Measurements from ENCODE around the gene CLCN4. TPM values are rescaled to one million over a fixed set of nuclear protein-coding genes. Genes with fewer than 3 reads are reported as not detected.

The CLCN4 gene
- total RNA-seq, 3 donors from 2014 or later: 2.9 to 4.7 (median 3.7) TPM

DNA sequence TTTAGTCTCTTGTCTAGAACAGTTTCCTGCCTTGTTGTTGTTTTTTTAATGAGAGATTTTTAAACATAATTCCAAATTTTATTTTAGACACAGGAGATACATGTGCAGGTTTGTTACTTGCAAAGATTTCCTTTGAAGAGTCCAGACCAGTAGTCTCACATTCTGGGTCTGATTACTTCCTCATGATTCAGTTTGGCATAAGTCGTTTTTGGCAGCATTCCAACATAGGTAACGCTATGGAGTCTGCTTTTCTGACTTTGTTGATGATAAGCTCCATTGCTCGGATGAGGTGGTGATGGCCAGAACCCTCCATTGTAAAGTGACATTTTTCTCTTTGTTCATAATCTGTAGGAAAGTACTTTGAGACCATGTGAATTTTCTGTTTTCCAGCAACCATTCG is 74.7 kb downstream of the CLCN4 start:
- H3K9me3 ChIP-seq: no peaks in the 10 kb centered on the region
- no peaks in the 10 kb centered on the region for H3K36me3 ChIP-seq
- peaks cover 0 to 30% of the 10 kb centered on the region in 2 donors for H3K27me3 ChIP-seq
- no peak for DNase-seq (ENCODE audit: low spot score in 2 of 2)
- intact Hi-C loops (cut with DNase I; ENCODE audit: low total_unique reads): no loop called here
- H3K27ac ChIP-seq: no peak overlapping the region
- TF ChIP-seq, protein P1, sequence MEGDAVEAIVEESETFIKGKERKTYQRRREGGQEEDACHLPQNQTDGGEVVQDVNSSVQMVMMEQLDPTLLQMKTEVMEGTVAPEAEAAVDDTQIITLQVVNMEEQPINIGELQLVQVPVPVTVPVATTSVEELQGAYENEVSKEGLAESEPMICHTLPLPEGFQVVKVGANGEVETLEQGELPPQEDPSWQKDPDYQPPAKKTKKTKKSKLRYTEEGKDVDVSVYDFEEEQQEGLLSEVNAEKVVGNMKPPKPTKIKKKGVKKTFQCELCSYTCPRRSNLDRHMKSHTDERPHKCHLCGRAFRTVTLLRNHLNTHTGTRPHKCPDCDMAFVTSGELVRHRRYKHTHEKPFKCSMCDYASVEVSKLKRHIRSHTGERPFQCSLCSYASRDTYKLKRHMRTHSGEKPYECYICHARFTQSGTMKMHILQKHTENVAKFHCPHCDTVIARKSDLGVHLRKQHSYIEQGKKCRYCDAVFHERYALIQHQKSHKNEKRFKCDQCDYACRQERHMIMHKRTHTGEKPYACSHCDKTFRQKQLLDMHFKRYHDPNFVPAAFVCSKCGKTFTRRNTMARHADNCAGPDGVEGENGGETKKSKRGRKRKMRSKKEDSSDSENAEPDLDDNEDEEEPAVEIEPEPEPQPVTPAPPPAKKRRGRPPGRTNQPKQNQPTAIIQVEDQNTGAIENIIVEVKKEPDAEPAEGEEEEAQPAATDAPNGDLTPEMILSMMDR (IDR thresholded peaks at IDR 0.05): no peak
- TF ChIP-seq POLR2AphosphoS5 (IDR thresholded peaks at IDR 0.05) (no peak), POLR2A (IDR thresholded peaks at IDR 0.05) (no peak)
- no peak overlapping the region for H3K4me3 ChIP-seq
- H3K4me1 ChIP-seq: no peaks in the 10 kb centered on the region

DNA sequence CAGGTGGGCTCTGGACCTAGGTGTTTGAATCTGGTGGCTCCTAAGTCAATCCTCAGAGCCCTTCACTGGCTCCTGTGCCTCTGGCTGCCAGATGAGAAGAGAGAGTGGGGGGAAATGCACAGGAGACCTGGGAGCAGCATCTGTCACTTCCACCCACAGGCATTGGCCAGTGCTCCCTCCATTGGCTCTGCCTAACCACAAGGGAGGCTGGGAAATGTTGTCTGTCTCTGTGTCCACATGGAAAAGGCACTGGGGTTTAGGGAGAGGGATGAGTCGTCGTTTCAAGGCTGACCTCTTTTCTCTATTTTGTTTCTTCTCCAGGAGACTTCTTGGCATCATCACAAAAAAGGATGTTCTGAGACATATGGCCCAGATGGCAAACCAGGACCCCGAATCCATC is 76.4 kb downstream of the CLCN4 start:
- DNase-seq (ENCODE audit: low spot score in 2 of 2): no peak
- Histone ChIP-seq H3K27ac (peak overlapping the region in 1 of 2 donors; percentile 32), H3K27me3 (peaks cover 0 to 39% of the 10 kb centered on the region in 2 donors), H3K9me3 (no peaks in the 10 kb centered on the region), H3K36me3 (no peaks in the 10 kb centered on the region), H3K4me1 (no peaks in the 10 kb centered on the region), H3K4me3 (no peak overlapping the region)
- TF ChIP-seq POLR2A (IDR thresholded peaks at IDR 0.05): no peak
- no peak for TF ChIP-seq POLR2AphosphoS5 (IDR thresholded peaks at IDR 0.05)
- TF ChIP-seq, protein P1 (IDR thresholded peaks at IDR 0.05): no peak
- intact Hi-C loops (cut with DNase I; ENCODE audit: low total_unique reads): no loop called here

DNA sequence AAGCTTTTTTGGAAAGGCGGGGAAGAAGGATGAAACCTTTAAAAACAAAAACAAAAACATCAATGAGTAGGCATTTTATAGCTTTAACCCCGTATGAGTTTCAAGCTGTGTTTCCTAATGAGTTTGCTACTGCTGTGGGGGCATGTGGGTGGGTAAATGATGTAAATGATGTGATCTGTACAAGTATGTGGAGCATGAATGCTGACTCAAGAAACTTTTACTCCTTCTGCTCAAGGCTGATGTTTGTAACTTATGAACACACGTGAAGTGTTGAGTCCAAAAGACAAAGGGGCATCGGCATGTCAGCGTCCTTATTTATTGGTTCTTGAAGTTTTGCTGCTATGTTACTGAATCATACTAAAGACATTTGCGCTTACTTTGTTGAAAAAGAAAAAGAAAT is 76.9 kb downstream of the CLCN4 start:
- Histone ChIP-seq H3K36me3 (no peaks in the 10 kb centered on the region), H3K9me3 (no peaks in the 10 kb centered on the region), H3K4me1 (no peaks in the 10 kb centered on the region), H3K27ac (no peak overlapping the region), H3K4me3 (no peak overlapping the region), H3K27me3 (peaks cover 0 to 39% of the 10 kb centered on the region in 2 donors)
- TF ChIP-seq, protein P1 (IDR thresholded peaks at IDR 0.05): no peak
- no peak for TF ChIP-seq POLR2AphosphoS5 (IDR thresholded peaks at IDR 0.05)
- no peak for TF ChIP-seq POLR2A (IDR thresholded peaks at IDR 0.05)
- intact Hi-C loops (cut with DNase I; ENCODE audit: low total_unique reads): loop anchor here (2.0 kb wide), 1 partner anchor 27 kb away; no protein-coding TSS in a partner anchor
- DNase-seq (ENCODE audit: low spot score in 2 of 2): no peak

DNA sequence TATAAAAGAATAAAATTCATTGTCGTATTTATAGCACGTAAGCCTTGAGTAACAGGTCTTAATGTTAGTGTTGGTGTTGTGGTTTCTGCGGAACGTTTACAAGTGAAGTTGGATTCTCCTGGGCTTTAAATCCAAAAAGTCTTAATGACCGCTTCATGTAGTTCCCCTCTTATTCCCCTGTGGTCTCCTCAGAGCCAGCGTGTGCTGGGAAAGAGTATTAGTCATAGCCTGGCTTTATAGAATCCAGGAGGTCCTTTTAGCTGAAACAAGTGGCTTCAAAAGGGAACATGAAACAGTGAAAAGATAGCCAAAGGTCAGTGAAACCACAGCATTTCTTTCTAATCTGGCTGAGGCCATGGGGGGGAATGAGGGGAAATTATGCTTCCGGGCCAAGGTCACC is 79.1 kb downstream of the CLCN4 start:
- Histone ChIP-seq H3K27ac (peak overlapping the region in 1 of 2 donors; percentile 25), H3K4me1 (no peaks in the 10 kb centered on the region), H3K36me3 (no peaks in the 10 kb centered on the region), H3K4me3 (no peak overlapping the region), H3K9me3 (no peaks in the 10 kb centered on the region), H3K27me3 (peaks cover 0 to 45% of the 10 kb centered on the region in 2 donors)
- TF ChIP-seq, protein P1 (IDR thresholded peaks at IDR 0.05): no peak
- no peak for TF ChIP-seq POLR2A (IDR thresholded peaks at IDR 0.05)
- no peak for TF ChIP-seq POLR2AphosphoS5 (IDR thresholded peaks at IDR 0.05)
- intact Hi-C loops (cut with DNase I; ENCODE audit: low total_unique reads): loop anchor here (2.0 kb wide), 1 partner anchor 29 kb away; no protein-coding TSS in a partner anchor
- no peak for DNase-seq (ENCODE audit: low spot score in 2 of 2)

DNA sequence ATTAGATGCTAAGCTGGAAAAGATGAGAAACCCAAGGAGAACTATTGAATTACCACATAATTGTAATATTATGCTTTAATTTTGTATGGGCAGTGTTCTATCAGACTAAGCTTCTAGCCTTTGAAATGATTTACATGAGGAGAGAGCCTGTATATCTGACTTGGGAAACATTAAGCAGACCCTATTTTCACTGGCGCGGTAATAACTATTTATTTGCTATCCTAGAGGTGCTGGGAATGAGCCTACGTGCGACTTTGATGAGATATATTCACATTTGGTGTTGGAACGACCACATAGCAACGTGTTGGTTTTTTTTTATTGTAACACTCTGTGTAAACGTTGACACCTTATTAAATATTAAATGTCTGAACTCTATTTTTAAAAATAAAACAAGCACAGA is 80.5 kb downstream of the CLCN4 start:
- intact Hi-C loops (cut with DNase I; ENCODE audit: low total_unique reads): no loop called here
- no peak for TF ChIP-seq POLR2AphosphoS5 (IDR thresholded peaks at IDR 0.05)
- TF ChIP-seq POLR2A (IDR thresholded peaks at IDR 0.05): no peak
- TF ChIP-seq, protein P1 (IDR thresholded peaks at IDR 0.05): no peak
- Histone ChIP-seq H3K36me3 (no peaks in the 10 kb centered on the region), H3K27ac (no peak overlapping the region), H3K27me3 (peaks cover 0 to 54% of the 10 kb centered on the region in 2 donors), H3K4me3 (no peak overlapping the region), H3K4me1 (no peaks in the 10 kb centered on the region), H3K9me3 (no peaks in the 10 kb centered on the region)
- no peak for DNase-seq (ENCODE audit: low spot score in 2 of 2)

Data from breast epithelium (tissue), 4 donors.